Vagina (tissue), 2 donors: Measurements from ENCODE around the gene KIAA0232. TPM values are rescaled to one million over a fixed set of nuclear protein-coding genes. Genes with fewer than 3 reads are reported as not detected.

Experiments
- DNase-seq, 2 donors: peaks; one replicate each; pipeline ENCODE4 v3.0.0-alpha.2; 2017; ENCODE audit errors: extremely low spot score in 2 of 2
- H3K27ac ChIP-seq: fragments of 200-600 bp; sonication (generic); one replicate; pipeline ENCODE4 v1.5.1; 2019
- H3K27me3 ChIP-seq: fragments of 200-600 bp; sonication (generic); one replicate; pipeline ENCODE4 v1.5.1; 2019
- H3K36me3 ChIP-seq, 2 donors: fragments of 200-600 bp; sonication (generic); one replicate each; pipeline ENCODE4 v1.5.1; 2017 to 2019
- H3K4me1 ChIP-seq: fragments of 200-600 bp; sonication (generic); one replicate; pipeline ENCODE4 v1.5.1; 2019
- H3K4me3 ChIP-seq, 2 donors: fragments of 200-600 bp; sonication (generic); 1 replicate in 1 of 2; 2 replicates in 1 of 2; pipeline ENCODE4 v1.5.1; 2016 to 2019
- H3K9me3 ChIP-seq: fragments of 200-600 bp; sonication (generic); one replicate; pipeline ENCODE4 v1.5.1; 2019
- CTCF ChIP-seq, 3 experiments: fragments of 450-650 bp in 2 of 3; fragments of 200-600 bp in 1 of 3; sonication (generic) in 1 of 3; IDR thresholded peaks; one replicate each; pipeline ENCODE4 v1.5.1; 2017 to 2019; ENCODE audit warnings: antibody characterized with exemption in 3 of 3, mild to moderate bottlenecking in 2 of 3, moderate library complexity in 2 of 3
- POLR2A ChIP-seq, 2 donors: fragments of 450-650 bp; IDR thresholded peaks; one replicate each; pipeline ENCODE4 v1.6.1; 2017; ENCODE audit warnings: antibody characterized with exemption in 2 of 2, mild to moderate bottlenecking in 2 of 2, moderate library complexity in 2 of 2
- POLR2AphosphoS5 ChIP-seq, 2 donors: sonication (generic); formaldehyde crosslinking; IDR thresholded peaks; one replicate each; pipeline ENCODE4 v1.9.0; 2017; ENCODE audit warnings: antibody characterized with exemption in 2 of 2, mild to moderate bottlenecking in 2 of 2, low read depth in 1 of 2; ENCODE audit not compliant: insufficient read depth in 1 of 2
- intact Hi-C: fragments of 100-400 bp; cut with DNase I; formaldehyde crosslinking; loops from one replicate; pipeline ENCODE4 v1.15.1; 2023
- total RNA-seq: library from RNA; depleted of rRNA; stranded (reverse); fragments of >200 nt; gene quantifications from one replicate; pipeline ENCODE4 v1.2.3, GENCODE V29; 2016

KIAA0232 gene
- total RNA-seq, 1 donor from 2014 or later = 29.0 TPM

- H3K9me3 ChIP-seq = no peaks in the 10 kb centered on the region
- H3K36me3 ChIP-seq = no peaks in the 10 kb centered on the region
- intact Hi-C loops = no loop called here
- H3K27me3 ChIP-seq = no peaks in the 10 kb centered on the region
- TF ChIP-seq CTCF (IDR thresholded peaks at IDR 0.05) (no peak), POLR2A (IDR thresholded peaks at IDR 0.05) (no peak), POLR2AphosphoS5 (IDR thresholded peaks at IDR 0.05; ENCODE audit: insufficient read depth in 1 of 2, low read depth in 1 of 2) (no peak)
- peak overlapping the region; percentile 10 for H3K27ac ChIP-seq
- no peak overlapping the region for H3K4me3 ChIP-seq
- peak in 1 of 2 donors; percentile 80 for DNase-seq
- H3K4me1 ChIP-seq = peaks cover 31% of the 10 kb centered on the region
Observed at GRCh38 chr4:6773106-6773505, 9.4 kb upstream of the KIAA0232 start.

DNA sequence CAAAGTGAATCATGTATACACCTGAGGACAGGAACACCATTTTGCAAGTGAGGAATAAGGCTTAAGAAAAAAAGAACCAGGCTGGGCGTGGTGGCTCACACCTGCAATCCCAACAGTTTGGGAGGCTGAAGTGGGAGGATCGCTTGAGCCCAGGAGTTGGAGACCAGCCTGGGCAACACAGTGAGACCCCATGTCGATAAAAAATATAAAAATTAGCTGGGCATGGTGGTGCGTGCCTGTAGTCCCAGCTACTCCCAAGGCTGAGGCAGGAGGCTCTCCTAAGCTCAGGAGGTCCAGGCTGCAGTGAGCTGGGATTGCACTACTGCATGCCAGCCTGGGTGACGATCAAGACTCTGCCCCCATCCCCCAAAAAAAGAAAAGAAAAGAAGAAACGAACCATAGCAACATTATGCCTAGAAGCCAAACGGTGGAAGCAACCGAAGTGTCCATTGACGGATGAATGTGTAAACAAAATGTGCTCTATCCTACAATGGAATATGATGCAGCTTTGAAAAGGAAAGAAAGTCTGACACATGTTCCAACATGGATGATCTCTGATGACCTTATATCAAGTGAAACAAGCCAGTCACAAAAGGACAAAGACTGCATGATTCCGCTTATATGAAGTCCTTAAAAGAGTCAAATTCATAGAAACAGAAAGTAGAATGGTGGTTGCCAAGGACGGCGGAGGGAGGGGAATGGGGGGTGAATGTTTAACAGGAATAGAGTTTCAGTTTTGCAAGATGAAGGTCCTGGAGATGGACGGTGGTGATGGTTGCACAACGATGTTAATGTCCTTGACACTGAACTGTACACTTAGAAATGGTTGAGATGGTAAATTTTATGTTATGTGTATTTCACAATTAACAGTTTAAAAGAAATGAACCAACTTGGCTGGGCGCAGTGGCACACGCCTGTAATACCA is 8.6 kb upstream of the KIAA0232 start:
- Histone ChIP-seq H3K4me3 (no peak overlapping the region), H3K36me3 (no peaks in the 10 kb centered on the region), H3K27ac (no peak overlapping the region), H3K9me3 (no peaks in the 10 kb centered on the region), H3K4me1 (peaks cover 23% of the 10 kb centered on the region), H3K27me3 (no peaks in the 10 kb centered on the region)
- intact Hi-C loops = no loop called here
- DNase-seq = peak in 1 of 2 donors; percentile 65
- TF ChIP-seq POLR2A (IDR thresholded peaks at IDR 0.05) = no peak
- no peak for TF ChIP-seq POLR2AphosphoS5 (IDR thresholded peaks at IDR 0.05; ENCODE audit: insufficient read depth in 1 of 2, low read depth in 1 of 2)
- TF ChIP-seq CTCF (IDR thresholded peaks at IDR 0.05) = no peak

- no peak overlapping the region for H3K27ac ChIP-seq
- no peaks in the 10 kb centered on the region for H3K27me3 ChIP-seq
- intact Hi-C loops = no loop called here
- H3K36me3 ChIP-seq = no peaks in the 10 kb centered on the region
- no peak for TF ChIP-seq POLR2AphosphoS5 (IDR thresholded peaks at IDR 0.05; ENCODE audit: insufficient read depth in 1 of 2, low read depth in 1 of 2)
- no peak for TF ChIP-seq POLR2A (IDR thresholded peaks at IDR 0.05)
- TF ChIP-seq CTCF (IDR thresholded peaks at IDR 0.05) = no peak
- DNase-seq = peak in 1 of 2 donors; percentile 67
- no peak overlapping the region for H3K4me3 ChIP-seq
- H3K4me1 ChIP-seq = peaks cover 20% of the 10 kb centered on the region
- H3K9me3 ChIP-seq = no peaks in the 10 kb centered on the region
Observed at GRCh38 chr4:6775746-6776145, 6.8 kb upstream of the KIAA0232 start.

GRCh38 chr4:6776920-6777635 is 5.4 kb upstream of the KIAA0232 start:
- Histone ChIP-seq H3K9me3 (no peaks in the 10 kb centered on the region), H3K27ac (no peak overlapping the region), H3K4me3 (no peak overlapping the region), H3K36me3 (no peaks in the 10 kb centered on the region), H3K4me1 (peaks cover 18% of the 10 kb centered on the region), H3K27me3 (no peaks in the 10 kb centered on the region)
- intact Hi-C loops = no loop called here
- no peak for DNase-seq
- no peak for TF ChIP-seq POLR2A (IDR thresholded peaks at IDR 0.05)
- no peak for TF ChIP-seq CTCF (IDR thresholded peaks at IDR 0.05)
- TF ChIP-seq POLR2AphosphoS5 (IDR thresholded peaks at IDR 0.05; ENCODE audit: insufficient read depth in 1 of 2, low read depth in 1 of 2) = no peak
